ENCODE measurements around the gene MYO18A.
"Not testable (repeated sequence)": the region's sequence is repeated elsewhere in the genome, so short reads cannot be mapped to it uniquely, and the experiment has no call there.

MYO18A gene

GRCh38 chr17:29180034-29180787 lies at the start of gene MYO18A:
MYO18A (minus strand) TSS chr17:29180398; CDS start chr17:29166940, 13,458 bp downstream.
- peak; percentile 85 for DNase-seq (ENCODE audit: low read depth)

- DNase-seq (ENCODE audit: low read depth), result no peak
Measured at GRCh38 chr17:29225396-29225795, 45.2 kb upstream of the MYO18A start.

GRCh38 chr17:29221338-29221737 lies 41.1 kb upstream of the MYO18A start:
- DNase-seq (ENCODE audit: low read depth), result not testable (repeated sequence)

- peak; percentile 92 for DNase-seq (ENCODE audit: low read depth)
Measured at GRCh38 chr17:29219378-29220047, 39.3 kb upstream of the MYO18A start.

- peak; percentile 18 for DNase-seq (ENCODE audit: low read depth)
Measured at GRCh38 chr17:29216856-29217255, 36.7 kb upstream of the MYO18A start.

- DNase-seq (ENCODE audit: low read depth), result no peak
Measured at GRCh38 chr17:29216181-29216580, 36.0 kb upstream of the MYO18A start.

GRCh38 chr17:29215717-29216116 lies 35.5 kb upstream of the MYO18A start:
- DNase-seq (ENCODE audit: low read depth), result peak; percentile 62

GRCh38 chr17:29215174-29215573 lies 35.0 kb upstream of the MYO18A start:
- no peak for DNase-seq (ENCODE audit: low read depth)

GRCh38 chr17:29214215-29215146 lies 34.3 kb upstream of the MYO18A start:
- DNase-seq (ENCODE audit: low read depth), result peak; percentile 22

GRCh38 chr17:29212681-29213121 lies 32.5 kb upstream of the MYO18A start:
- DNase-seq (ENCODE audit: low read depth), result peak; percentile 47

GRCh38 chr17:29212094-29212631 lies 32.0 kb upstream of the MYO18A start:
- DNase-seq (ENCODE audit: low read depth), result no peak

- DNase-seq (ENCODE audit: low read depth), result peak; percentile 73
Measured at GRCh38 chr17:29210879-29211278, 30.7 kb upstream of the MYO18A start.

- no peak for DNase-seq (ENCODE audit: low read depth)
Measured at GRCh38 chr17:29209073-29209472, 28.9 kb upstream of the MYO18A start.

GRCh38 chr17:29207975-29208374 lies 27.8 kb upstream of the MYO18A start:
- no peak for DNase-seq (ENCODE audit: low read depth)

GRCh38 chr17:29205047-29205446 lies 24.8 kb upstream of the MYO18A start:
- DNase-seq (ENCODE audit: low read depth), result no peak

GRCh38 chr17:29204068-29204804 lies 24.0 kb upstream of the MYO18A start:
- DNase-seq (ENCODE audit: low read depth), result not testable (repeated sequence)

- no peak for DNase-seq (ENCODE audit: low read depth)
Measured at GRCh38 chr17:29197516-29198272, 17.5 kb upstream of the MYO18A start.

- no peak for DNase-seq (ENCODE audit: low read depth)
Measured at GRCh38 chr17:29196769-29197515, 16.7 kb upstream of the MYO18A start.

GRCh38 chr17:29195465-29196081 lies 15.4 kb upstream of the MYO18A start:
- DNase-seq (ENCODE audit: low read depth), result peak; percentile 82
